ENCODE measurements around the gene DYRK3.

GRCh38 chr1:206685769-206686477 lies 50.6 kb downstream of the DYRK3 start:
- TF ChIP-seq CTCF (conservative IDR thresholded peaks at IDR 0.05) (no peak), ZFX (IDR thresholded peaks at IDR 0.05) (no peak)

All from C4-2B (cell line).